HCT116 (cell line): ENCODE results near the gene ITPKB.

Source experiments
- CEBPB ChIP-seq: IDR thresholded peaks from 2 replicates; pipeline ENCODE4 v1.6.1; 2012; ENCODE audit warnings: low read depth
- CTCF ChIP-seq, 3 experiments: fragments of 200-600 bp in 1 of 3; sonication (generic) in 1 of 3; IDR thresholded peaks in 2 of 3; conservative IDR thresholded peaks in 1 of 3; 2 replicates each; pipeline ENCODE4 v1.5.1; 2012 to 2017; ENCODE audit warnings: low read depth in 2 of 3, low read length in 2 of 3, antibody characterized with exemption in 1 of 3, borderline replicate concordance in 1 of 3, control low read depth in 1 of 3, mild to moderate bottlenecking in 1 of 3, mixed read lengths in 1 of 3, mixed run types in 1 of 3, moderate library complexity in 1 of 3; ENCODE audit not compliant: insufficient read depth in 1 of 3
- EGR1 ChIP-seq: IDR thresholded peaks from 2 replicates; pipeline ENCODE4 v1.6.1; 2012; ENCODE audit warnings: low read depth
- EZH2 ChIP-seq: fragments of 200-600 bp; sonication (generic); IDR thresholded peaks from 2 replicates; pipeline ENCODE4 v1.6.1; 2017; ENCODE audit warnings: antibody characterized with exemption, mixed run types
- POLR2A ChIP-seq: IDR thresholded peaks from 2 replicates; pipeline ENCODE4 v1.7.0; 2011; ENCODE audit warnings: borderline replicate concordance; ENCODE audit not compliant: insufficient read depth, insufficient read length; ENCODE audit errors: extremely low read depth
- POLR2AphosphoS5 ChIP-seq: IDR thresholded peaks from 2 replicates; pipeline ENCODE4 v1.6.1; 2011; ENCODE audit warnings: mild to moderate bottlenecking, low read depth, low read length, moderate library complexity
- SIN3A ChIP-seq: IDR thresholded peaks from 2 replicates; pipeline ENCODE4 v1.6.1; 2012; ENCODE audit warnings: low read depth
- SRF ChIP-seq: IDR thresholded peaks from 2 replicates; pipeline ENCODE4 v1.6.1; 2012; ENCODE audit warnings: low read depth
- YY1 ChIP-seq: IDR thresholded peaks from 2 replicates; pipeline ENCODE4 v1.6.1; 2011; ENCODE audit warnings: low read length, low read depth, moderate library complexity, mild to moderate bottlenecking; ENCODE audit not compliant: insufficient replicate concordance; ENCODE audit errors: extremely low read depth
- ZFX ChIP-seq: fragments of 450-650 bp; IDR thresholded peaks from 2 replicates; pipeline ENCODE4 v1.6.1; 2017
- ZNF274 ChIP-seq: fragments of 200-500 bp; sonication (Bioruptor generic); IDR thresholded peaks from 2 replicates; pipeline ENCODE4 v1.6.1; 2014; ENCODE audit warnings: mild to moderate bottlenecking, low read depth, low read length, inconsistent platforms
- TF ChIP-seq, protein P1 (sequence below): IDR thresholded peaks from 2 replicates; pipeline ENCODE4 v1.6.1; 2012

- no peak for TF ChIP-seq CTCF (IDR thresholded peaks at IDR 0.05 in 2 of 3, conservative IDR thresholded peaks at IDR 0.05 in 1 of 3; ENCODE audit: borderline replicate concordance in 1 of 3, insufficient read depth in 1 of 3, low read depth in 2 of 3, low read length in 2 of 3)
- TF ChIP-seq POLR2AphosphoS5 = no peak
- no peak for TF ChIP-seq ZNF274
- no peak for TF ChIP-seq EGR1
- TF ChIP-seq CEBPB = no peak
- no peak for TF ChIP-seq EZH2
- TF ChIP-seq POLR2A = no peak
- TF ChIP-seq ZFX = no peak
- no peak for TF ChIP-seq SIN3A
- no peak for TF ChIP-seq SRF
- TF ChIP-seq, protein P1, sequence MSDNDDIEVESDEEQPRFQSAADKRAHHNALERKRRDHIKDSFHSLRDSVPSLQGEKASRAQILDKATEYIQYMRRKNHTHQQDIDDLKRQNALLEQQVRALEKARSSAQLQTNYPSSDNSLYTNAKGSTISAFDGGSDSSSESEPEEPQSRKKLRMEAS = no peak
- no peak for TF ChIP-seq YY1
Measured at GRCh38 chr1:226678251-226678650, 60.8 kb downstream of the ITPKB start.
